WTC11 (cell line): ENCODE data around the gene MAP3K6. TPM values are rescaled to one million over a fixed set of nuclear protein-coding genes. Genes with fewer than 3 reads are reported as not detected.

ENCODE experiments used
- ATAC-seq: fragments of 200-7000 bp; cut with Tn5 transposase; 2 replicates; pipeline ENCODE4 v1.10.0; 2021; ENCODE audit warnings: mild to moderate bottlenecking, moderate library complexity
- CTCF ChIA-PET: fragments of 300-600 bp; sonication (Branson Sonifier 250); formaldehyde crosslinking; loops from one replicate; lab custom pipeline; 2021; ENCODE audit warnings: antibody characterized with exemption; lab: Charles Lee
- POLR2A ChIA-PET: fragments of 350-600 bp; sonication (Branson Sonifier 250); formaldehyde crosslinking; loops from one replicate; lab custom pipeline; 2021; ENCODE audit warnings: antibody characterized with exemption; lab: Charles Lee
- DNase-seq: peaks from one replicate; pipeline ENCODE4 v3.0.0; 2021; ENCODE audit warnings: low spot score
- H3K27ac Mint-ChIP-seq: 2 replicates; pipeline ENCODE4 v1.8.0; 2021; ENCODE audit warnings: mixed read lengths
- H3K27me3 Mint-ChIP-seq: 2 replicates; pipeline ENCODE4 v1.8.0; 2021; ENCODE audit warnings: low read depth, mild to moderate bottlenecking, moderate library complexity, mixed read lengths
- H3K36me3 Mint-ChIP-seq: 2 replicates; pipeline ENCODE4 v1.8.0; 2021; ENCODE audit warnings: mixed read lengths
- H3K4me1 Mint-ChIP-seq: 2 replicates; pipeline ENCODE4 v1.8.0; 2022; ENCODE audit warnings: mixed read lengths
- H3K4me3 Mint-ChIP-seq: 2 replicates; pipeline ENCODE4 v1.8.0; 2021; ENCODE audit warnings: mild to moderate bottlenecking, moderate library complexity, mixed read lengths
- H3K9me3 Mint-ChIP-seq: 2 replicates; pipeline ENCODE4 v1.8.0; 2021; ENCODE audit warnings: mixed read lengths
- CREM ChIP-seq: sonication (generic); formaldehyde crosslinking; IDR thresholded peaks from 2 replicates; pipeline ENCODE4 v1.8.1; 2022; ENCODE audit warnings: mild to moderate bottlenecking, missing genetic modification reagents, moderate library complexity
- FOXP1 ChIP-seq: sonication (generic); formaldehyde crosslinking; IDR thresholded peaks from 2 replicates; pipeline ENCODE4 v1.8.0; 2022; ENCODE audit warnings: missing genetic modification reagents, mild to moderate bottlenecking, moderate library complexity, borderline replicate concordance
- GRHL2 ChIP-seq: fragments of 250-450 bp; sonication (Bioruptor Pico); IDR thresholded peaks from 2 replicates; pipeline ENCODE4 v1.8.0; 2022; ENCODE audit warnings: mild to moderate bottlenecking, moderate library complexity; ENCODE audit not compliant: insufficient replicate concordance, severe bottlenecking
- JAZF1 ChIP-seq: fragments of 250-450 bp; sonication (Bioruptor Pico); IDR thresholded peaks from 2 replicates; pipeline ENCODE4 v1.9.0; 2021; ENCODE audit warnings: moderate library complexity, mild to moderate bottlenecking, inconsistent platforms
- KAT7 ChIP-seq: sonication (generic); formaldehyde crosslinking; IDR thresholded peaks from 2 replicates; pipeline ENCODE4 v1.8.1; 2023; ENCODE audit warnings: missing genetic modification reagents, mild to moderate bottlenecking, borderline replicate concordance
- NFATC4 ChIP-seq: fragments of 250-450 bp; sonication (Bioruptor Pico); IDR thresholded peaks from 2 replicates; pipeline ENCODE4 v1.9.0; 2021; ENCODE audit warnings: mild to moderate bottlenecking
- NR1H2 ChIP-seq: sonication (generic); formaldehyde crosslinking; IDR thresholded peaks from 2 replicates; pipeline ENCODE4 v1.9.0; 2021; ENCODE audit warnings: mild to moderate bottlenecking, moderate library complexity, missing genetic modification reagents
- OVOL2 ChIP-seq: fragments of 250-450 bp; sonication (Bioruptor Pico); IDR thresholded peaks from 2 replicates; pipeline ENCODE4 v1.9.0; 2021; ENCODE audit warnings: mild to moderate bottlenecking, borderline replicate concordance
- RORB ChIP-seq: fragments of 250-450 bp; sonication (Bioruptor Pico); IDR thresholded peaks from 2 replicates; pipeline ENCODE4 v1.9.0; 2021; ENCODE audit warnings: mild to moderate bottlenecking
- SP1 ChIP-seq: sonication (generic); formaldehyde crosslinking; conservative IDR thresholded peaks from 2 replicates; pipeline ENCODE4 v1.8.1; 2022; ENCODE audit warnings: missing genetic modification reagents
- TCF7 ChIP-seq: sonication (generic); formaldehyde crosslinking; IDR thresholded peaks from 2 replicates; pipeline ENCODE4 v1.8.0; 2022; ENCODE audit warnings: mild to moderate bottlenecking, low read depth, missing genetic modification reagents, moderate library complexity
- TEAD1 ChIP-seq: sonication (generic); formaldehyde crosslinking; IDR thresholded peaks from 2 replicates; pipeline ENCODE4 v1.8.0; 2022; ENCODE audit warnings: mild to moderate bottlenecking, missing genetic modification reagents
- ZBTB21 ChIP-seq: sonication (generic); formaldehyde crosslinking; IDR thresholded peaks from 2 replicates; pipeline ENCODE4 v1.8.1; 2023; ENCODE audit warnings: mild to moderate bottlenecking, missing genetic modification reagents, borderline replicate concordance
- ZNF138 ChIP-seq: sonication (generic); formaldehyde crosslinking; conservative IDR thresholded peaks from 2 replicates; pipeline ENCODE4 v1.8.1; 2022; ENCODE audit warnings: mild to moderate bottlenecking, moderate library complexity, missing genetic modification reagents
- ZNF219 ChIP-seq: sonication (generic); formaldehyde crosslinking; IDR thresholded peaks from 2 replicates; pipeline ENCODE4 v1.8.0; 2023; ENCODE audit warnings: missing genetic modification reagents, mild to moderate bottlenecking, borderline replicate concordance
- total RNA-seq: library from RNA; stranded (reverse); gene quantifications from 3 replicates; pipeline ENCODE4 v1.2.3, GENCODE V29; 2021
- TF ChIP-seq, protein P1 (sequence below): sonication (generic); formaldehyde crosslinking; IDR thresholded peaks from 2 replicates; pipeline ENCODE4 v1.8.1; 2023; ENCODE audit warnings: mild to moderate bottlenecking, missing genetic modification reagents
- TF ChIP-seq, protein P2 (sequence below): sonication (generic); formaldehyde crosslinking; IDR thresholded peaks from 2 replicates; pipeline ENCODE4 v1.8.0; 2022; ENCODE audit warnings: mild to moderate bottlenecking, missing genetic modification reagents
- TF ChIP-seq, protein P3 (sequence below): sonication (generic); formaldehyde crosslinking; IDR thresholded peaks from 2 replicates; pipeline ENCODE4 v1.8.1; 2023; ENCODE audit warnings: mild to moderate bottlenecking, missing genetic modification reagents
- TF ChIP-seq, protein P4 (sequence below): fragments of 250-450 bp; sonication (Bioruptor Pico); IDR thresholded peaks from 2 replicates; pipeline ENCODE4 v2.1.2; 2022; ENCODE audit warnings: mild to moderate bottlenecking, moderate library complexity
- TF ChIP-seq, protein P5 (sequence below): sonication (generic); formaldehyde crosslinking; IDR thresholded peaks from 2 replicates; pipeline ENCODE4 v1.8.1; 2023; ENCODE audit warnings: mild to moderate bottlenecking, missing genetic modification reagents, borderline replicate concordance
- TF ChIP-seq, protein P6 (sequence below): fragments of 250-450 bp; sonication (Bioruptor Pico); IDR thresholded peaks from 2 replicates; pipeline ENCODE4 v1.9.0; 2021; ENCODE audit warnings: mild to moderate bottlenecking

MAP3K6 gene
- total RNA-seq, 1 experiment from 2014 or later = 15.0 TPM

DNA sequence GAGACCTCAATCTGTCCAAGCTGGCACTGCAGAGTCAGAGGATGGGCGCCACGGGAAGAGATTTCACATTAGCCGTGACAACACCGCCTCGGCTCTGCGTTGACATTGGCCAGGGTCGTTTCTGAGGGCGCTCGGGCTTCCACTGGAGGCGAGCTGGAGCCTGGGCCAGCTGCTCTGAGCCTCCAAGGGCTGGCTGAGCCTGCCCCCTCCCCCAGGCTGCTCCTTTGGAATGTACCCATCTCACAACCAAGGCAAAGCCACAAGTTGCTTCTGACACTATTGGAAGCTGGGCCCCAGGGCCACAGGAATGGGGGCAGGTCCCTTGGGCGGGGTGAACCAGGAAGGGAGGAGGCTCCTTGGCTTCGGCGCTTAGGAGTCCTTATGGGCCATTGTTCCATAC lies 38.3 kb upstream of the MAP3K6 start:
- Mint-ChIP-seq H3K4me1 (peaks cover 57% of the 10 kb centered on the region), H3K36me3 (peaks cover 20% of the 10 kb centered on the region), H3K9me3 (no peaks in the 10 kb centered on the region), H3K27me3 (no peaks in the 10 kb centered on the region), H3K4me3 (no peak overlapping the region), H3K27ac (peak overlapping the region; percentile 57; the same call in 1 of the 2 replicates)
- CTCF ChIA-PET = interaction anchor here (0.5 to 5.0 kb wide), 48 partner anchors 9 to 1096 kb away, joined by 3 to 49 read pairs (median 6); partner anchors contain the start of genes AHDC1, CD164L2, FAM76A and MAP3K6
- DNase-seq (peak; percentile 74), ATAC-seq (peak; percentile 34)
- TF ChIP-seq, protein P1, sequence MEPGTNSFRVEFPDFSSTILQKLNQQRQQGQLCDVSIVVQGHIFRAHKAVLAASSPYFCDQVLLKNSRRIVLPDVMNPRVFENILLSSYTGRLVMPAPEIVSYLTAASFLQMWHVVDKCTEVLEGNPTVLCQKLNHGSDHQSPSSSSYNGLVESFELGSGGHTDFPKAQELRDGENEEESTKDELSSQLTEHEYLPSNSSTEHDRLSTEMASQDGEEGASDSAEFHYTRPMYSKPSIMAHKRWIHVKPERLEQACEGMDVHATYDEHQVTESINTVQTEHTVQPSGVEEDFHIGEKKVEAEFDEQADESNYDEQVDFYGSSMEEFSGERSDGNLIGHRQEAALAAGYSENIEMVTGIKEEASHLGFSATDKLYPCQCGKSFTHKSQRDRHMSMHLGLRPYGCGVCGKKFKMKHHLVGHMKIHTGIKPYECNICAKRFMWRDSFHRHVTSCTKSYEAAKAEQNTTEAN = peak; percentile 74; the same call in 1 of the 2 replicates
- TF ChIP-seq TCF7 (CRISPR knock-in tag) = no peak
- TF ChIP-seq RORB (CRISPR knock-in tag) = no peak
- no peak for TF ChIP-seq TEAD1 (CRISPR knock-in tag)
- no peak for TF ChIP-seq NFATC4 (CRISPR knock-in tag)
- TF ChIP-seq ZNF219 (CRISPR knock-in tag) = no peak
- 0 out of 2 replicates have a peak, but pooled peaks have one; percentile 27 for TF ChIP-seq ZNF138 (CRISPR knock-in tag)
- TF ChIP-seq, protein P2, sequence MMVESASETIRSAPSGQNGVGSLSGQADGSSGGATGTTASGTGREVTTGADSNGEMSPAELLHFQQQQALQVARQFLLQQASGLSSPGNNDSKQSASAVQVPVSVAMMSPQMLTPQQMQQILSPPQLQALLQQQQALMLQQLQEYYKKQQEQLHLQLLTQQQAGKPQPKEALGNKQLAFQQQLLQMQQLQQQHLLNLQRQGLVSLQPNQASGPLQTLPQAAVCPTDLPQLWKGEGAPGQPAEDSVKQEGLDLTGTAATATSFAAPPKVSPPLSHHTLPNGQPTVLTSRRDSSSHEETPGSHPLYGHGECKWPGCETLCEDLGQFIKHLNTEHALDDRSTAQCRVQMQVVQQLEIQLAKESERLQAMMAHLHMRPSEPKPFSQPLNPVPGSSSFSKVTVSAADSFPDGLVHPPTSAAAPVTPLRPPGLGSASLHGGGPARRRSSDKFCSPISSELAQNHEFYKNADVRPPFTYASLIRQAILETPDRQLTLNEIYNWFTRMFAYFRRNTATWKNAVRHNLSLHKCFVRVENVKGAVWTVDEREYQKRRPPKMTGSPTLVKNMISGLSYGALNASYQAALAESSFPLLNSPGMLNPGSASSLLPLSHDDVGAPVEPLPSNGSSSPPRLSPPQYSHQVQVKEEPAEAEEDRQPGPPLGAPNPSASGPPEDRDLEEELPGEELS = no peak
- no peak for TF ChIP-seq KAT7
- 0 out of 2 replicates have a peak, but pooled peaks have one; percentile 18 for TF ChIP-seq SP1 (CRISPR knock-in tag)
- TF ChIP-seq ZBTB21 = no peak
- no peak for TF ChIP-seq CREM
- no peak for TF ChIP-seq NR1H2 (CRISPR knock-in tag)
- TF ChIP-seq, protein P3, sequence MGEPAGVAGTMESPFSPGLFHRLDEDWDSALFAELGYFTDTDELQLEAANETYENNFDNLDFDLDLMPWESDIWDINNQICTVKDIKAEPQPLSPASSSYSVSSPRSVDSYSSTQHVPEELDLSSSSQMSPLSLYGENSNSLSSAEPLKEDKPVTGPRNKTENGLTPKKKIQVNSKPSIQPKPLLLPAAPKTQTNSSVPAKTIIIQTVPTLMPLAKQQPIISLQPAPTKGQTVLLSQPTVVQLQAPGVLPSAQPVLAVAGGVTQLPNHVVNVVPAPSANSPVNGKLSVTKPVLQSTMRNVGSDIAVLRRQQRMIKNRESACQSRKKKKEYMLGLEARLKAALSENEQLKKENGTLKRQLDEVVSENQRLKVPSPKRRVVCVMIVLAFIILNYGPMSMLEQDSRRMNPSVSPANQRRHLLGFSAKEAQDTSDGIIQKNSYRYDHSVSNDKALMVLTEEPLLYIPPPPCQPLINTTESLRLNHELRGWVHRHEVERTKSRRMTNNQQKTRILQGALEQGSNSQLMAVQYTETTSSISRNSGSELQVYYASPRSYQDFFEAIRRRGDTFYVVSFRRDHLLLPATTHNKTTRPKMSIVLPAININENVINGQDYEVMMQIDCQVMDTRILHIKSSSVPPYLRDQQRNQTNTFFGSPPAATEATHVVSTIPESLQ = no peak
- no peak for TF ChIP-seq GRHL2 (CRISPR knock-in tag)
- POLR2A ChIA-PET = interaction anchor here (0.7 to 1.3 kb wide), 4 partner anchors 11 to 152 kb away, joined by 3 to 4 read pairs (median 3); no protein-coding TSS in a partner anchor

DNA sequence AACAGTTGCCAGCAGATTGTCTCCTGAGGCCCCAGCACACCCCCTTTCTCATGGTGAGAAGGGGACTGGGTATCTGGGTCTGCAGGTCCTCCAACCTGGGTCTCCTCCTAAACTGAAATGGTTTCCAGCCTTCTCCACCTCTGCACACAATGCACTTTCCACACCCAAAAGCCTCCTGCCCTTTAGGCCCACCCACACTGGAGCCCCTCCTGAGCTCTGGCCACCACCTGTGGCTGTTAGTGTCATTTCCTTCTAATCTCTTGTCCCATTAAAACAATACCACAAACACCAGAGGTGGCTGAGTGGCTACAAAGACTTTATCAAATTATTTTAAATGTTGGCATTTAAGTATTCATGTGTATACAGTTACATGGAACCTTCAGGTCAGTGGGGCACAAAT lies 37.2 kb upstream of the MAP3K6 start:
- POLR2A ChIA-PET = interaction anchor here (1.1 kb wide), 1 partner anchor 203 kb away, joined by 3 read pairs; no protein-coding TSS in a partner anchor
- H3K4me1 Mint-ChIP-seq = peaks cover 66% of the 10 kb centered on the region
- no peaks in the 10 kb centered on the region for H3K9me3 Mint-ChIP-seq
- ATAC-seq (no peak), DNase-seq (no peak)
- H3K27ac Mint-ChIP-seq = peak overlapping the region; percentile 82
- H3K36me3 Mint-ChIP-seq = peaks cover 14% of the 10 kb centered on the region
- H3K4me3 Mint-ChIP-seq = no peak overlapping the region
- CTCF ChIA-PET = interaction anchor here (0.5 to 5.0 kb wide), 28 partner anchors 8 to 266 kb away, joined by 3 to 49 read pairs (median 6); partner anchors contain the start of gene WASF2
- H3K27me3 Mint-ChIP-seq = no peaks in the 10 kb centered on the region
- TF ChIP-seq OVOL2 (CRISPR knock-in tag) = no peak
- TF ChIP-seq, protein P4, sequence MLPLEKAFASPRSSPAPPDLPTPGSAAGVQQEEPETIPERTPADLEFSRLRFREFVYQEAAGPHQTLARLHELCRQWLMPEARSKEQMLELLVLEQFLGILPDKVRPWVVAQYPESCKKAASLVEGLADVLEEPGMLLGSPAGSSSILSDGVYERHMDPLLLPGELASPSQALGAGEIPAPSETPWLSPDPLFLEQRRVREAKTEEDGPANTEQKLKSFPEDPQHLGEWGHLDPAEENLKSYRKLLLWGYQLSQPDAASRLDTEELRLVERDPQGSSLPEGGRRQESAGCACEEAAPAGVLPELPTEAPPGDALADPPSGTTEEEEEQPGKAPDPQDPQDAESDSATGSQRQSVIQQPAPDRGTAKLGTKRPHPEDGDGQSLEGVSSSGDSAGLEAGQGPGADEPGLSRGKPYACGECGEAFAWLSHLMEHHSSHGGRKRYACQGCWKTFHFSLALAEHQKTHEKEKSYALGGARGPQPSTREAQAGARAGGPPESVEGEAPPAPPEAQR (CRISPR knock-in tag) = no peak
- TF ChIP-seq FOXP1 = no peak
- TF ChIP-seq, protein P5, sequence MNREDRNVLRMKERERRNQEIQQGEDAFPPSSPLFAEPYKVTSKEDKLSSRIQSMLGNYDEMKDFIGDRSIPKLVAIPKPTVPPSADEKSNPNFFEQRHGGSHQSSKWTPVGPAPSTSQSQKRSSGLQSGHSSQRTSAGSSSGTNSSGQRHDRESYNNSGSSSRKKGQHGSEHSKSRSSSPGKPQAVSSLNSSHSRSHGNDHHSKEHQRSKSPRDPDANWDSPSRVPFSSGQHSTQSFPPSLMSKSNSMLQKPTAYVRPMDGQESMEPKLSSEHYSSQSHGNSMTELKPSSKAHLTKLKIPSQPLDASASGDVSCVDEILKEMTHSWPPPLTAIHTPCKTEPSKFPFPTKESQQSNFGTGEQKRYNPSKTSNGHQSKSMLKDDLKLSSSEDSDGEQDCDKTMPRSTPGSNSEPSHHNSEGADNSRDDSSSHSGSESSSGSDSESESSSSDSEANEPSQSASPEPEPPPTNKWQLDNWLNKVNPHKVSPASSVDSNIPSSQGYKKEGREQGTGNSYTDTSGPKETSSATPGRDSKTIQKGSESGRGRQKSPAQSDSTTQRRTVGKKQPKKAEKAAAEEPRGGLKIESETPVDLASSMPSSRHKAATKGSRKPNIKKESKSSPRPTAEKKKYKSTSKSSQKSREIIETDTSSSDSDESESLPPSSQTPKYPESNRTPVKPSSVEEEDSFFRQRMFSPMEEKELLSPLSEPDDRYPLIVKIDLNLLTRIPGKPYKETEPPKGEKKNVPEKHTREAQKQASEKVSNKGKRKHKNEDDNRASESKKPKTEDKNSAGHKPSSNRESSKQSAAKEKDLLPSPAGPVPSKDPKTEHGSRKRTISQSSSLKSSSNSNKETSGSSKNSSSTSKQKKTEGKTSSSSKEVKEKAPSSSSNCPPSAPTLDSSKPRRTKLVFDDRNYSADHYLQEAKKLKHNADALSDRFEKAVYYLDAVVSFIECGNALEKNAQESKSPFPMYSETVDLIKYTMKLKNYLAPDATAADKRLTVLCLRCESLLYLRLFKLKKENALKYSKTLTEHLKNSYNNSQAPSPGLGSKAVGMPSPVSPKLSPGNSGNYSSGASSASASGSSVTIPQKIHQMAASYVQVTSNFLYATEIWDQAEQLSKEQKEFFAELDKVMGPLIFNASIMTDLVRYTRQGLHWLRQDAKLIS (CRISPR knock-in tag) = no peak
- TF ChIP-seq GRHL2 (CRISPR knock-in tag) = no peak
- no peak for TF ChIP-seq JAZF1 (CRISPR knock-in tag)
- TF ChIP-seq, protein P6, sequence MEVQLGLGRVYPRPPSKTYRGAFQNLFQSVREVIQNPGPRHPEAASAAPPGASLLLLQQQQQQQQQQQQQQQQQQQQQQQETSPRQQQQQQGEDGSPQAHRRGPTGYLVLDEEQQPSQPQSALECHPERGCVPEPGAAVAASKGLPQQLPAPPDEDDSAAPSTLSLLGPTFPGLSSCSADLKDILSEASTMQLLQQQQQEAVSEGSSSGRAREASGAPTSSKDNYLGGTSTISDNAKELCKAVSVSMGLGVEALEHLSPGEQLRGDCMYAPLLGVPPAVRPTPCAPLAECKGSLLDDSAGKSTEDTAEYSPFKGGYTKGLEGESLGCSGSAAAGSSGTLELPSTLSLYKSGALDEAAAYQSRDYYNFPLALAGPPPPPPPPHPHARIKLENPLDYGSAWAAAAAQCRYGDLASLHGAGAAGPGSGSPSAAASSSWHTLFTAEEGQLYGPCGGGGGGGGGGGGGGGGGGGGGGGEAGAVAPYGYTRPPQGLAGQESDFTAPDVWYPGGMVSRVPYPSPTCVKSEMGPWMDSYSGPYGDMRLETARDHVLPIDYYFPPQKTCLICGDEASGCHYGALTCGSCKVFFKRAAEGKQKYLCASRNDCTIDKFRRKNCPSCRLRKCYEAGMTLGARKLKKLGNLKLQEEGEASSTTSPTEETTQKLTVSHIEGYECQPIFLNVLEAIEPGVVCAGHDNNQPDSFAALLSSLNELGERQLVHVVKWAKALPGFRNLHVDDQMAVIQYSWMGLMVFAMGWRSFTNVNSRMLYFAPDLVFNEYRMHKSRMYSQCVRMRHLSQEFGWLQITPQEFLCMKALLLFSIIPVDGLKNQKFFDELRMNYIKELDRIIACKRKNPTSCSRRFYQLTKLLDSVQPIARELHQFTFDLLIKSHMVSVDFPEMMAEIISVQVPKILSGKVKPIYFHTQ (CRISPR knock-in tag) = no peak
